ENCODE measurements around the gene TRUB2.

TRUB2 gene

DNA sequence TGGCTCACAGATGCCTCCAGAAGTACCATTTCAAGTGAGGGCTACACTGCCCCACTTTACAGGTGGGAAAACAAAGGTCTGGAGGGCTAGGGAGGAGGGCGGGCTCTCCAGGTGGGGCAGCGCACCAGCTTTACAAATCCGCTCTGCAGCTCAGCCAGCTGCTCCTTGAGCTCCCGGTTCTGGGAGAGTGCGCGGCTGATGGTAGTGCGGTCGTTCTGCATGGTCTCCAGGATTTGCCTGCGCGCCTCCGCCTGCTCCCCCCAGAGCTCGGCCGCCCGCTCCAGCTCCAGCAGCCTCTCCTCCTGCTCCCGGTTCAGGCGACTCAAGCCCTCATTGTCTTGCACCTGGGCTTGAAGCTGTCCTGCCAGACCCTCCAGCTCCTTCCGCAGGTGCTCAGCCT is 61.9 kb downstream of the TRUB2 start:
- no peak for DNase-seq

DNA sequence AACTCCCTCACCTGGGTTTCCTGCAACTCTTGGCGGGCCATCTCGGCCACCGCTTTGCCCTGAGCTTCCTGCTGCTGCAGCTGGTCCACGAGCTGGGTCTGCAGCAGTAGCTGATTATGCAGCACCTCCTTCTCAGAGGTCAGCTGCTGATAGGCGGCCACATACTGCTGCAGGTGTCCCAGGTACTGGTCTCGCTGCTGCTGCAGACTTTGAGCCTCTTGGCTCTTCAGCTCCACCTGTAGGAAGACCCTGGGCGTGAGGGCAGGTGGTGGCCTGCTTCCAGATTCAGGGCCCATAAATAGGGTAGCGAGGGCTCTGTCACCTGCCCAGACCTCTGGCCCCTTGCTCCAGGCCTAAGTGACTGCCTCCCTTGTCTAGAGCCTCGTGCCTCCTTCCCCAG is 63.1 kb downstream of the TRUB2 start:
- DNase-seq: no peak

DNA sequence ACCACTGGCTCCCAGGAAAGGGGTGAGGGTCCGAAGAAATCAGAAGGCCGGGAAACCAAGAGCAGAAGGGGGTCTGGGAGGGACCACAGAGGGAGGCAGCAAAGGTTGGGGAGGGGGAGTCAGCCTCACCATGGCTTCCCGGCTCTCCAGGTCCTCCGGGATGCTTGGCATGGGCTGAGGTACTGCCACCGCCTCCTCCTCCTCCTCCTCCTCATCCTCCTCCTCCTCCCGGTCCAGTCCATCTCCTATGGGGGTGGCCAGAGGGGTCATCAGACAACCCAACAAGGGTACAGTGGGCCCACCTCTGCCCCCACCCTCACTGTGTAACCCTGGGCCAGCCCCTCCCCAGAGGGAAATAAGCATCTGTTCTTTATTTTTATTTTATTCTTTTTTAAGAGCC is 63.9 kb downstream of the TRUB2 start:
- no peak for DNase-seq

DNA sequence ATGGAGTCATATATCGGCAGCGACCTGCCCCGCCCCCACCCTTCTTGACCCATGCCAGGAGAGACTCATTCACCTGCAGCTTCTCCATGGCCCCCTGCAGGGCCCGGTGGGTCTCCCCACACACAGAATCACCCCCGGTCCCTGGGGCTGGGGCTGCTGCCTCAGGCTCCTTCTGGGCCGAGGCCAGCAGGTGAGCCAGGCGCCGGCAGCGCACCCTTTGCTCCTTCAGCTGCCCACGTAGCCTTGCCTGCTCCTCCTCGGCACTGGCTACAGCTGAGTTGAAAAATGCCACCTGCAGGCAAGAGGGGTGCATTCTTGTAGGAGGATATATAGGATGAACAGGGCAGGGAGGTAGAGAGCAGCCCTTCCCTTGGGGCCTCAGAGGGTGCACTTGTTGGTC is 64.3 kb downstream of the TRUB2 start:
- DNase-seq: no peak

DNA sequence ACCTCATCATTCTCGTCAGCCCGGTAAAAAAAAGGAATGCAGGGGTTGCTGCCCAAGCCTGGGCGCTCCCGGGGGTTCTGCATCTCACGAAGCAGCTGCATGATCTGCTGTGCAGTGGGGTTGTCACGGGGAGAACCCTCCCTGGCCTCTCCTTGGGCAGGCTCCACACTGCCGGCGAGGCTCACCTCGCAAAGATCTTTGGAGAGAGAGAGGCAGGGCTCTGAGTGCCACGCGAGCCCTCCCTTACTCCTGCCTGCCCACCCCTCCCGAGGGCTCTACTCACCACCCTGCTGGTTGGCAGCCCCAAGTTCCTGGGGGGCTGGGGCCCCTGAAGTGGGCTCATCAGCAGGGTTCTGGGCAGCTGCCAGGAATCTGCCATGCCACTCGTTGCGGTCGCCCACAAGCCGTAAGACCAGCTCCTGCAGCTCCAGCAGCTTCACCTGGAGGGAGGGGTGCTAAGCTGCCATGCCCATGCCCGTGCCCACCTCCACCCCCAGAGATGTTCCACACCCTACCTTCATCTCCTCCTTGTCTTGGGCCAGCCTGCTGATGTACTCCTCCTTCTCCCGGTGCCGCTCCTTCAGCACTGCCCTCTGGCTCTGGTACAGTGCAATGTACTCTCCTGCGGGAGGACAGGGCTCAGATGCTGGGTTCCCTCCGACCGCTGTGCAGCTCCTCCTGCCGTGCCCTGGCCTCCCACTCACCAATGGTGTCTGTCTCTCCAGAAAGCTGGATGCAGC is 65.0 kb downstream of the TRUB2 start:
- no peak for DNase-seq

Measured in NCI-H82 (cell line).